Astrocyte (in vitro differentiated cells and primary cell): ENCODE measurements around the gene TSSK6. TPM values are rescaled to one million over a fixed set of nuclear protein-coding genes. Genes with fewer than 3 reads are reported as not detected.

Experiments used
- DNase-seq: peaks from one replicate; pipeline ENCODE4 v3.0.0-alpha.2; 2010; ENCODE audit warnings: low read depth
- FAIRE-seq: peaks from 2 replicates; lab custom pipeline; 2011; peaks lifted over from hg19 to GRCh38; lab: Jason Lieb, UNC
- H2AFZ ChIP-seq: 2 replicates; pipeline ENCODE4 v1.6.0; 2012; ENCODE audit warnings: low read depth, low read length, inconsistent platforms
- H3K27ac ChIP-seq: 2 replicates; pipeline ENCODE4 v1.5.1; 2011; ENCODE audit warnings: low read depth, low read length, inconsistent platforms
- H3K27me3 ChIP-seq: 2 replicates; pipeline ENCODE4 v1.6.0; 2011; ENCODE audit warnings: low read length, inconsistent platforms; ENCODE audit not compliant: insufficient read depth
- H3K36me3 ChIP-seq: 2 replicates; pipeline ENCODE4 v1.5.1; 2011; ENCODE audit warnings: low read length, inconsistent platforms; ENCODE audit not compliant: insufficient read depth
- H3K4me1 ChIP-seq: 2 replicates; pipeline ENCODE4 v1.5.1; 2011; ENCODE audit warnings: low read length, inconsistent platforms; ENCODE audit not compliant: insufficient read depth
- H3K4me2 ChIP-seq: 2 replicates; pipeline ENCODE4 v1.6.0; 2012; ENCODE audit warnings: low read length, inconsistent platforms
- H3K4me3 ChIP-seq: 2 replicates; pipeline ENCODE4 v1.5.1; 2011; ENCODE audit warnings: low read depth, mild to moderate bottlenecking, low read length, inconsistent platforms; ENCODE audit not compliant: insufficient read depth
- H3K79me2 ChIP-seq: 2 replicates; pipeline ENCODE4 v1.6.0; 2012; ENCODE audit warnings: mild to moderate bottlenecking, low read length, inconsistent platforms; ENCODE audit not compliant: insufficient read depth
- H3K9ac ChIP-seq: 2 replicates; pipeline ENCODE4 v1.6.0; 2012; ENCODE audit warnings: mild to moderate bottlenecking, low read length, inconsistent platforms
- H3K9me3 ChIP-seq: 2 replicates; pipeline ENCODE4 v1.5.1; 2012; ENCODE audit warnings: low read depth, mild to moderate bottlenecking, low read length, inconsistent platforms; ENCODE audit not compliant: insufficient read depth
- H4K20me1 ChIP-seq: 2 replicates; pipeline ENCODE4 v1.6.0; 2012; ENCODE audit warnings: low read length, inconsistent platforms; ENCODE audit not compliant: insufficient read depth
- H3K27ac Mint-ChIP-seq: one replicate; pipeline ENCODE4 v1.8.0; 2021; ENCODE audit warnings: mild to moderate bottlenecking, mixed read lengths; ENCODE audit not compliant: unreplicated experiment
- H3K27me3 Mint-ChIP-seq: one replicate; pipeline ENCODE4 v1.8.0; 2021; ENCODE audit warnings: low read depth, mixed read lengths; ENCODE audit not compliant: unreplicated experiment
- H3K36me3 Mint-ChIP-seq: one replicate; pipeline ENCODE4 v1.8.0; 2021; ENCODE audit warnings: low read depth, mixed read lengths; ENCODE audit not compliant: unreplicated experiment
- H3K4me1 Mint-ChIP-seq: one replicate; pipeline ENCODE4 v1.8.0; 2021; ENCODE audit warnings: low read depth, mixed read lengths; ENCODE audit not compliant: unreplicated experiment
- H3K4me3 Mint-ChIP-seq: one replicate; pipeline ENCODE4 v1.8.0; 2021; ENCODE audit warnings: mild to moderate bottlenecking, moderate library complexity, mixed read lengths; ENCODE audit not compliant: unreplicated experiment
- H3K9me3 Mint-ChIP-seq: one replicate; pipeline ENCODE4 v1.8.0; 2021; ENCODE audit warnings: mild to moderate bottlenecking, mixed read lengths; ENCODE audit not compliant: unreplicated experiment
- EZH2 ChIP-seq: IDR thresholded peaks from 2 replicates; pipeline ENCODE4 v1.6.1; 2012; ENCODE audit warnings: mild to moderate bottlenecking, low read length, inconsistent platforms; ENCODE audit not compliant: insufficient read depth
- total RNA-seq: library from RNA; stranded (reverse); gene quantifications from 2 replicates; pipeline ENCODE4 v1.2.1, GENCODE V29; 2021
- TF ChIP-seq, protein P1 (sequence below): IDR thresholded peaks from 2 replicates; pipeline ENCODE4 v1.5.1; 2011; ENCODE audit warnings: low read depth, mild to moderate bottlenecking, inconsistent platforms, low read length, moderate library complexity; ENCODE audit not compliant: insufficient read depth

TSSK6 gene
- total RNA-seq, 1 donor from 2014 or later = 1.8 TPM

DNA sequence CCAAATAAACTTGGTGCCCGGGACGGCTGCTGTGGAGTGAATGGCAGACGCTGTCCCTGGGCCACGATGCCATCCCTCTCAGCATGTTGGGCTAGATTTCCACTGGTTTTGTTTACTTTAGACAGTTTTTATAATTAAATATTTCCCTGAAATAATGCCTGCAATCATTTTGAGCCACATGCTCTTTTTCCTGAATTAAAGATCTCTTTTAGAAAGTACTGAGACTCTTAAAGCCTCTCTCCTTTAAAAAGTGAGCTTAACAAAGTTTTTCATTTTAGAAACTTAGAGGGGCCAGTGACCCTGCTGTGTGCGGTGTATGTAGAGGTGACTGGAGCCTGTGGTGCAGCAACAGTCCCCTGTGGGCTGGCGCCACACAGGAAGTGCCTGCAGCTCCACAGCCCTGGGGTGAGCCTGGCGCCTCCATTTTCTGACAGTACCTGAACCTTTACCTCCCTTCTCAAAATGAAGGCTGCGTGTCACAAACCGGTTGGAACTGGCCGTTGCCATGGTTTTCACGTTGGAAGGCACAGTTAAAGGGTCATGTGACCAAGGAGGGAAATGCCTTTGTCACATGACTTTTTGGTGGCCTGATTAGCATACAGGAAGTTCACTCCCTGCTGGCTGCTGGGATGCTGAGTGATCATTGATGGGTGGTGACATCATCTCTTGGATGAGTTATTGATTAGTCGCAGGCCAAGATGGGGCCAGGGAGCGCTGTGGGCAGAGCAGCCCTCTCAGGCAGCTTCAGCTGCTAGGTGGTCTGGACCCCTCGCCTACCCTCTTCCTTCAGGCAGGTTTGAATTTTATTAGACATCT, 26.3 kb downstream of the TSSK6 start:
- H3K36me3 ChIP-seq = peaks cover 9% of the 10 kb centered on the region
- H3K27ac Mint-ChIP-seq = peak overlapping the region; percentile 95
- H3K4me3 ChIP-seq = no peak overlapping the region
- H3K79me2 ChIP-seq = peaks cover 82% of the 10 kb centered on the region
- TF ChIP-seq, protein P1, sequence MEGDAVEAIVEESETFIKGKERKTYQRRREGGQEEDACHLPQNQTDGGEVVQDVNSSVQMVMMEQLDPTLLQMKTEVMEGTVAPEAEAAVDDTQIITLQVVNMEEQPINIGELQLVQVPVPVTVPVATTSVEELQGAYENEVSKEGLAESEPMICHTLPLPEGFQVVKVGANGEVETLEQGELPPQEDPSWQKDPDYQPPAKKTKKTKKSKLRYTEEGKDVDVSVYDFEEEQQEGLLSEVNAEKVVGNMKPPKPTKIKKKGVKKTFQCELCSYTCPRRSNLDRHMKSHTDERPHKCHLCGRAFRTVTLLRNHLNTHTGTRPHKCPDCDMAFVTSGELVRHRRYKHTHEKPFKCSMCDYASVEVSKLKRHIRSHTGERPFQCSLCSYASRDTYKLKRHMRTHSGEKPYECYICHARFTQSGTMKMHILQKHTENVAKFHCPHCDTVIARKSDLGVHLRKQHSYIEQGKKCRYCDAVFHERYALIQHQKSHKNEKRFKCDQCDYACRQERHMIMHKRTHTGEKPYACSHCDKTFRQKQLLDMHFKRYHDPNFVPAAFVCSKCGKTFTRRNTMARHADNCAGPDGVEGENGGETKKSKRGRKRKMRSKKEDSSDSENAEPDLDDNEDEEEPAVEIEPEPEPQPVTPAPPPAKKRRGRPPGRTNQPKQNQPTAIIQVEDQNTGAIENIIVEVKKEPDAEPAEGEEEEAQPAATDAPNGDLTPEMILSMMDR = no peak
- TF ChIP-seq EZH2 = no peak
- peak overlapping the region; percentile 76 for H3K9ac ChIP-seq
- H3K4me3 Mint-ChIP-seq = peak overlapping the region; percentile 41
- H3K36me3 Mint-ChIP-seq = peaks cover 10% of the 10 kb centered on the region
- no peaks in the 10 kb centered on the region for H3K27me3 Mint-ChIP-seq
- peaks cover 46% of the 10 kb centered on the region for H3K4me1 Mint-ChIP-seq
- H3K4me2 ChIP-seq = peak overlapping the region; percentile 68
- DNase-seq (peak; percentile 88), FAIRE-seq (peak; percentile 89)
- peaks cover 2% of the 10 kb centered on the region for H3K9me3 Mint-ChIP-seq
- H4K20me1 ChIP-seq = peaks cover 37% of the 10 kb centered on the region
- no peaks in the 10 kb centered on the region for H3K9me3 ChIP-seq
- H3K4me1 ChIP-seq = peaks cover 47% of the 10 kb centered on the region
- no peaks in the 10 kb centered on the region for H3K27me3 ChIP-seq
- peak overlapping the region; percentile 90 for H3K27ac ChIP-seq
- peak overlapping the region; percentile 49 for H2AFZ ChIP-seq

DNA sequence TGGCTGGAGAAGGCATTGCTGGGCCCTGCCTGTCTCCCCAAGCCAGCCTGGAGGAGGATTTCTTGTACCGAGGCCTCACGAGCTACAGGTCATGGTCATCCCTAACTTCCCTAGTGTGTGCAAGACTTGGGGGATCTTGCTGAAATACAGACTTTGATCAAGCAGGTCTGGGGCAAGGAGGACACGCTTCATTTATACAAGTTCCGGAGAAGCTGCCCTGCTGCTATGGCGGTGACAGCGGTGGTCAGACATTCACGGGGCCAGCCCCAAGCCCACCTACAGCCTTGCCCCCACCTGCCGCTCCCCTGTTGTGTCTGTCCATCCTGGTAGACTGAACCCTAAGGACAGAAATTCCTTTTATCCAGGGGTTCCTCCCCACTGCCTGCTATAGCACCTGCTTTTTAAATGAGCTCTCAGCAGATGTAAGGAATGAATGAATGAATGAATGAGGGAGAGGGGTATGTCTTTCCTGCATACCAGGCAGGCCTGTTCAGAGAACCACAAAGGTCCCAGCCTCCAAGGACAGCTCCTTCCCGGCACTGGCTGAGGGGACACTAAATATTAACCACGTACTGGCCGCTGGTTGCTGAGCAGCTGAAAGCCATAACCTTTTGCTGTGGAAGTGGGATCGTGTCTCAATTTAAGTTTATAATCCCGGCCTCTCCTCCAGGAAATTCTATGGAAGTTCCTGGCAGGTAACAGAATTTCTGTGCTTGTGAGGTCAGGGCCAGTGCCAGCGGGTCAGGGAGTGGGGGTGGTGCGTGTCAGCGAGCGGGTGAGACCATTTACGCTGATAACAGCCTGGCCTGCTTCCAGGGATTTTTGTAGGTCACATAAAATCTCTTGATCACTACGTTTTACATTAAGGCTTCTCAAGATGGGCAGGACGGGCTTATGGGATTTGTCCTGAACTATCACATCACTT, 27.1 kb downstream of the TSSK6 start:
- Histone ChIP-seq H3K9me3 (no peaks in the 10 kb centered on the region), H3K27me3 (no peaks in the 10 kb centered on the region), H3K27ac (peak overlapping the region; percentile 90), H3K79me2 (peaks cover 80% of the 10 kb centered on the region), H3K4me2 (peak overlapping the region; percentile 68), H3K9ac (peak overlapping the region; percentile 76), H3K36me3 (peaks cover 6% of the 10 kb centered on the region), H4K20me1 (peaks cover 35% of the 10 kb centered on the region), H3K4me3 (no peak overlapping the region), H2AFZ (no peak overlapping the region), H3K4me1 (peaks cover 45% of the 10 kb centered on the region)
- peak overlapping the region; percentile 95 for H3K27ac Mint-ChIP-seq
- FAIRE-seq = no peak
- peaks cover 48% of the 10 kb centered on the region for H3K4me1 Mint-ChIP-seq
- no peak overlapping the region for H3K4me3 Mint-ChIP-seq
- peaks cover 2% of the 10 kb centered on the region for H3K9me3 Mint-ChIP-seq
- no peaks in the 10 kb centered on the region for H3K27me3 Mint-ChIP-seq
- peaks cover 13% of the 10 kb centered on the region for H3K36me3 Mint-ChIP-seq
- no peak for DNase-seq
- TF ChIP-seq EZH2 = no peak
